IPS-18a (cell line): ENCODE measurements around the gene NCAPH2.
A peak's percentile ranks its signal among the peaks of the same experiment; 100 is the strongest.

Source experiments
- H3K27ac ChIP-seq: one replicate; pipeline ENCODE4 v1.5.1; 2013; ENCODE audit warnings: low read length
- H3K27me3 ChIP-seq: one replicate; pipeline ENCODE4 v1.6.1; 2013; ENCODE audit warnings: mild to moderate bottlenecking, low read length; ENCODE audit not compliant: control insufficient read depth, insufficient read depth
- H3K36me3 ChIP-seq: one replicate; pipeline ENCODE4 v1.6.1; 2013; ENCODE audit warnings: low read depth, low read length; ENCODE audit not compliant: control insufficient read depth
- H3K4me1 ChIP-seq: one replicate; pipeline ENCODE4 v1.6.1; 2013; ENCODE audit warnings: low read depth, low read length; ENCODE audit not compliant: control insufficient read depth
- H3K4me3 ChIP-seq: one replicate; pipeline ENCODE4 v1.5.1; 2013; ENCODE audit warnings: low read length
- H3K9ac ChIP-seq: one replicate; pipeline ENCODE4 v1.6.1; 2013; ENCODE audit warnings: mild to moderate bottlenecking, low read length, moderate library complexity
- H3K9me3 ChIP-seq: one replicate; pipeline ENCODE4 v1.6.1; 2013; ENCODE audit warnings: low read depth, low read length; ENCODE audit not compliant: control insufficient read depth

Gene NCAPH2

GRCh38 chr22:50476868-50477267, 31.2 kb upstream of the NCAPH2 start:
- Histone ChIP-seq H3K4me1 (peaks cover 11% of the 10 kb centered on the region), H3K9me3 (no peaks in the 10 kb centered on the region), H3K4me3 (no peak overlapping the region), H3K27me3 (peaks cover 21% of the 10 kb centered on the region), H3K9ac (no peak overlapping the region), H3K27ac (no peak overlapping the region), H3K36me3 (no peaks in the 10 kb centered on the region)

- Histone ChIP-seq H3K27me3 (peaks cover 21% of the 10 kb centered on the region), H3K4me1 (peaks cover 11% of the 10 kb centered on the region), H3K36me3 (no peaks in the 10 kb centered on the region), H3K27ac (no peak overlapping the region), H3K9ac (no peak overlapping the region), H3K4me3 (no peak overlapping the region), H3K9me3 (no peaks in the 10 kb centered on the region)
These were observed 30.1 kb upstream of the NCAPH2 start for GRCh38 chr22:50477923-50478322.

- H3K27ac ChIP-seq = no peak overlapping the region
- no peaks in the 10 kb centered on the region for H3K9me3 ChIP-seq
- H3K36me3 ChIP-seq = no peaks in the 10 kb centered on the region
- H3K27me3 ChIP-seq = peaks cover 21% of the 10 kb centered on the region
- H3K4me1 ChIP-seq = peaks cover 5% of the 10 kb centered on the region
- no peak overlapping the region for H3K4me3 ChIP-seq
- no peak overlapping the region for H3K9ac ChIP-seq
These were observed 28.3 kb upstream of the NCAPH2 start for GRCh38 chr22:50479721-50480120.

- Histone ChIP-seq H3K36me3 (no peaks in the 10 kb centered on the region), H3K27ac (no peak overlapping the region), H3K9me3 (no peaks in the 10 kb centered on the region), H3K4me1 (no peaks in the 10 kb centered on the region), H3K4me3 (peak overlapping the region; percentile 54), H3K9ac (no peak overlapping the region), H3K27me3 (peaks cover 21% of the 10 kb centered on the region)
These were observed 27.0 kb upstream of the NCAPH2 start for GRCh38 chr22:50481045-50481439.

GRCh38 chr22:50481440-50482106, 26.5 kb upstream of the NCAPH2 start, which contains the start of gene ADM2:
Gene ADM2, plus strand, starts transcription at chr22:50481543. Its CDS starts 305 bp downstream, at chr22:50481848.
- Histone ChIP-seq H3K9me3 (no peaks in the 10 kb centered on the region), H3K4me1 (no peaks in the 10 kb centered on the region), H3K27ac (no peak within 1 kb of the TSS), H3K27me3 (peaks cover 21% of the 10 kb centered on the region), H3K36me3 (no peaks in the 10 kb centered on the region), H3K9ac (peak within 1 kb of the TSS; percentile 68), H3K4me3 (peak within 1 kb of the TSS; percentile 54)

- H3K27ac ChIP-seq = no peak overlapping the region
- H3K36me3 ChIP-seq = no peaks in the 10 kb centered on the region
- H3K27me3 ChIP-seq = peaks cover 21% of the 10 kb centered on the region
- peak overlapping the region; percentile 54 for H3K4me3 ChIP-seq
- H3K9me3 ChIP-seq = no peaks in the 10 kb centered on the region
- H3K4me1 ChIP-seq = no peaks in the 10 kb centered on the region
- peak overlapping the region; percentile 68 for H3K9ac ChIP-seq
These were observed 25.6 kb upstream of the NCAPH2 start for GRCh38 chr22:50482107-50483074.

GRCh38 chr22:50483106-50483505, 24.9 kb upstream of the NCAPH2 start:
- Histone ChIP-seq H3K9ac (no peak overlapping the region), H3K27ac (no peak overlapping the region), H3K27me3 (peaks cover 21% of the 10 kb centered on the region), H3K4me1 (no peaks in the 10 kb centered on the region), H3K36me3 (no peaks in the 10 kb centered on the region), H3K9me3 (no peaks in the 10 kb centered on the region), H3K4me3 (no peak overlapping the region)

GRCh38 chr22:50483556-50483955, 24.5 kb upstream of the NCAPH2 start:
- Histone ChIP-seq H3K4me1 (no peaks in the 10 kb centered on the region), H3K27ac (no peak overlapping the region), H3K9ac (no peak overlapping the region), H3K36me3 (no peaks in the 10 kb centered on the region), H3K9me3 (no peaks in the 10 kb centered on the region), H3K4me3 (no peak overlapping the region), H3K27me3 (peaks cover 21% of the 10 kb centered on the region)

- no peak overlapping the region for H3K9ac ChIP-seq
- H3K4me1 ChIP-seq = no peaks in the 10 kb centered on the region
- H3K9me3 ChIP-seq = no peaks in the 10 kb centered on the region
- H3K36me3 ChIP-seq = no peaks in the 10 kb centered on the region
- peaks cover 20% of the 10 kb centered on the region for H3K27me3 ChIP-seq
- H3K4me3 ChIP-seq = no peak overlapping the region
- no peak overlapping the region for H3K27ac ChIP-seq
These were observed 23.8 kb upstream of the NCAPH2 start for GRCh38 chr22:50483977-50484853.

GRCh38 chr22:50485221-50486131, 22.5 kb upstream of the NCAPH2 start:
- H3K4me1 ChIP-seq = no peaks in the 10 kb centered on the region
- no peak overlapping the region for H3K27ac ChIP-seq
- peaks cover 8% of the 10 kb centered on the region for H3K27me3 ChIP-seq
- no peak overlapping the region for H3K4me3 ChIP-seq
- no peaks in the 10 kb centered on the region for H3K36me3 ChIP-seq
- H3K9ac ChIP-seq = no peak overlapping the region
- H3K9me3 ChIP-seq = no peaks in the 10 kb centered on the region
